Astrocyte of the spinal cord (primary cell): ENCODE measurements around the gene GRK6.
A peak's percentile ranks its signal among the peaks of the same experiment; 100 is the strongest.

Source experiments
- DNase-seq: peaks from one replicate; pipeline ENCODE4 v3.0.0; 2011; ENCODE audit warnings: low read depth, low spot score
- H3K4me3 ChIP-seq: 2 replicates; pipeline ENCODE4 v1.5.1; 2011; ENCODE audit warnings: low read depth, mild to moderate bottlenecking, low read length, moderate library complexity
- in situ Hi-C: cut with HindIII; loops from 2 replicates; pipeline ENCODE4 v1.10.0; 2017; ENCODE audit warnings: low sequenced_read_pairs
- TF ChIP-seq, protein P1 (sequence below): IDR thresholded peaks from 2 replicates; pipeline ENCODE4 v1.5.1; 2012; ENCODE audit warnings: low read depth, mild to moderate bottlenecking, low read length, inconsistent platforms

The GRK6 gene

DNA sequence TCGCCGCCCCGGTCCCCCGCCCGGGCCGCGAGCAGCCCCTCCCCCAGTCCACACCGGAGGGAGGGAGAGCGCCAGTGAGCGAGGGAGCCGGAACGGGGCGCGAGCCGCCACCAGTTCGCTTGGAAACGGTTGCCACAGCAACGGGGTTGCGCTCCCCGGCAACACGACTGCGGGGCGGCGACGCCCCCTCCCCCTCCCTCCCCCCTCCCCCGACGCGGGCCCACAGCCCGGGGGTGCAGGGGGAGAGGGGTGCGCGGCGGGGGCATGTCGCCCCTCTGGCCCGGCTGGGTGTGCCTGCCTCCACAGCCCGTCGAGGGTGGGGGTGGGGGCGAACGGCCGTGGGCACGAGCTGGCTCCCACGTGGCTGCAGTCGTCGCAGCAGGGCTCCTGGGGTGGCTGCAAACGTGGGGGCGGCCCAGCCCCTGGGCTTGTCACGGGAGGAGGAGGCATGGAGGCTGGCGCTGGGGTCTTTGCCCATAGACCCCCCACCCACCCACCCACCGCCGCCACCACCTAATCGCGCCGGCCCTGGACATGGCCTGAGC is 20.7 kb downstream of the GRK6 start:
- TF ChIP-seq, protein P1, sequence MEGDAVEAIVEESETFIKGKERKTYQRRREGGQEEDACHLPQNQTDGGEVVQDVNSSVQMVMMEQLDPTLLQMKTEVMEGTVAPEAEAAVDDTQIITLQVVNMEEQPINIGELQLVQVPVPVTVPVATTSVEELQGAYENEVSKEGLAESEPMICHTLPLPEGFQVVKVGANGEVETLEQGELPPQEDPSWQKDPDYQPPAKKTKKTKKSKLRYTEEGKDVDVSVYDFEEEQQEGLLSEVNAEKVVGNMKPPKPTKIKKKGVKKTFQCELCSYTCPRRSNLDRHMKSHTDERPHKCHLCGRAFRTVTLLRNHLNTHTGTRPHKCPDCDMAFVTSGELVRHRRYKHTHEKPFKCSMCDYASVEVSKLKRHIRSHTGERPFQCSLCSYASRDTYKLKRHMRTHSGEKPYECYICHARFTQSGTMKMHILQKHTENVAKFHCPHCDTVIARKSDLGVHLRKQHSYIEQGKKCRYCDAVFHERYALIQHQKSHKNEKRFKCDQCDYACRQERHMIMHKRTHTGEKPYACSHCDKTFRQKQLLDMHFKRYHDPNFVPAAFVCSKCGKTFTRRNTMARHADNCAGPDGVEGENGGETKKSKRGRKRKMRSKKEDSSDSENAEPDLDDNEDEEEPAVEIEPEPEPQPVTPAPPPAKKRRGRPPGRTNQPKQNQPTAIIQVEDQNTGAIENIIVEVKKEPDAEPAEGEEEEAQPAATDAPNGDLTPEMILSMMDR: no peak
- DNase-seq: no peak
- in situ Hi-C loops: no loop called here
- H3K4me3 ChIP-seq: peak overlapping the region; percentile 49

DNA sequence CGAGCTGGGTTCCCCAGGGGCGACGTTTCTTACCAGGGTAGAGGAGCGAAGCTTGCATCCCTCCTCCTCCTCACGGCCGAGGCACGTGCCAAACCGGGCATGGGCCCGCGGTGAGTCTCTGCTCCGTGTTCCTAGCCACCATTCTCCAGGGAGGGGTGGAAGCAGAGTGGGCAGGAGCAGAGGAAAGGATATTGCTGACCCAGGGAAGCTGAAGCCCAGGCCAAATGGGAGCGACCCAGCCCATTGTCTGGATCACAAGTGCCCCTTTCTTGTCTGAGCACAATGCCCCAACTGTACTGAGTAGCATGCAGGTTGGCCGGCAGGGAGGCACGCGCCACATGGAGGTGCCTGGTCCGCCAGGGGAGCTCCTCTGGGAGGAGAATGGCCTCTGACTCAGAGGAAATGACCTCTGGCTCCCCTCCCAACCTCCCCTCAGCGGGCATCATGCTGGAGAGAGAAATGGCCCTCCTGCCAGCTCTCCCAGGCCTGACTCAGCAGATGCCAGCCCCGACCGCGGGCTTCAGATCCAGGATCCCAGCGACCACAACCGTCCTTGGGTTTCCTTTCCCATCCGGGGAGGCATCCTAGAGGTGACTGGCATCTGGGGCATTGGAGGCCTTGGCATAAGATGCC is 21.3 kb downstream of the GRK6 start:
- in situ Hi-C loops: no loop called here
- peak; percentile 84 for DNase-seq
- TF ChIP-seq, protein P1: peak; percentile 15
- H3K4me3 ChIP-seq: peak overlapping the region; percentile 49

DNA sequence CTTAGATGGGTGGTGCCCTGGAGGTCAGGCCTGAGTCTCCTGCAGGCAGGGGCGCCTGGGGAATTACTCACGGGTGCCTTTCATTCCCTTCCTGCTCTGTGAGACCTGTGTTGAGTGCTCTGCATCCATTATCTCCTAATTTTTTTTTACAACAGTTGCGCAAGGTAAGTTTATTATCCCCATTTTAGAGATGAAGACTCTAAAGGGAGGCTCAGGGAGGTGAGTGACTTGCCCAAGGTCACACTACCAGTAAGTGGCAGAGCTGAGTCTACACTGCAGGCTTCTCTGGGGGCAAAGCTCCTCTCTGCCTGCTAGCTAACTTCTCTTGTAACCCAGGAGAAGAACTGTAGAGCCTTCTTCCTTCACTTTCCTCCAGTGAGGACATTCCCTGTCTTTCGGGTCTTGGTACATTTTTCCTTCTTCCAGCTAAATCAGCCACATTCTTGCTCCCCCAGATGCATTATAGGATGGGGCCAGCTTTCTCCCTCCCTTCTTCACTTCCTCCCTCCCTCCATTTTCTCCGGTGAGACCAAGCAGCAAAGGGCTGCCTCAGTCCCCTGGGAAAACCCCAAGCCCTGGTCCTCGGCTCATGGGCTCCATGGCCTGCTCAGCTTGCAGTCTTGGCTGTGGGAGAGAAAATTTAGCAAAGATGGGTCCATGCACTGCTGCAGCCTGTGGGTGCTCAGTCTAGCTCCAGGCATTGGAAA is 21.9 kb downstream of the GRK6 start:
- TF ChIP-seq, protein P1: no peak
- no peak for DNase-seq
- H3K4me3 ChIP-seq: no peak overlapping the region
- in situ Hi-C loops: no loop called here

DNA sequence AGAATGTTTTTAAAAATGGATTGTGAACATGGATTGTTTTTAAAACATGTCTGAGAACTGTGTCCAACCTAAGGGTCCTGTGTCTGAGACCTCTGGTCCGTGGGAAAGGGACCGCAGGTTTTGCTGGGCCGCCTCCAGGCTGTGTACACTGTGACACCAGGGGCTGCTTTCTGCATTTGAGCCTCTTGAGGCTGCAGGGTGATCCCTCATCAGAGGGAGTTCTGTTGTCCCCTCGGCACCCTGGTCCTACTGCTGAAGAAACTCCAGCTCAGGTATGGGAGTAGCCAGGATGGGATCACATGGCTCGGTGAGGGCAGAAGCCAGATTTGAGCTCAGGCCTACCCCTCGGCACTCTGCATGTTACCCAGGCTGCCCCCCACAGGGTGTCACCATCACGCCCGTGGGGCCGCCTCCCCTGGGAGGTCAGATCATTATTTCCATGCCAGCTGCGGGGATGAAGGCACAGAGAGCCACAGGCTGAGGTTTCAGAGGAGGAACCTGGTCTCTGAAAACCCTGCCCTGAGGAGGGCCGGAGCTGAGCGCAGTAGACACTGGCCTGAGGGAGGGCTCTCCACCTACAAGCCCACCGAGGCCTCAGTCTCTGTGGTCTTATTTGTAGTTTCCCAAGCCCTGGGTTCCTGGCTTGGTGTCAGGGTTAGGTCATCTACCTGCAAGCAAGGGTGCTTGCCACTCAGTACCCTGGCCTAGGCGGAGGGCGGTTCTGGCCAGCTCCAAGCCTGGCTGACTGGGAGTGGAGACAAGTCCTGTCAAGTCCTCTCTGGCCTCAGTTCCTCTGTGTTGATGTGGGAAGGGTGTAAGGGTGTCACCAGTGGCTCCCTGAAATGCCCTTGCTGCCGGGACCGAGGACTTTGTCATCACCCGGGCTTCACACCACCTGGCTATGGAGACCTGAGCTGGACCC is 22.9 kb downstream of the GRK6 start:
- in situ Hi-C loops: no loop called here
- no peak overlapping the region for H3K4me3 ChIP-seq
- no peak for DNase-seq
- TF ChIP-seq, protein P1: no peak

DNA sequence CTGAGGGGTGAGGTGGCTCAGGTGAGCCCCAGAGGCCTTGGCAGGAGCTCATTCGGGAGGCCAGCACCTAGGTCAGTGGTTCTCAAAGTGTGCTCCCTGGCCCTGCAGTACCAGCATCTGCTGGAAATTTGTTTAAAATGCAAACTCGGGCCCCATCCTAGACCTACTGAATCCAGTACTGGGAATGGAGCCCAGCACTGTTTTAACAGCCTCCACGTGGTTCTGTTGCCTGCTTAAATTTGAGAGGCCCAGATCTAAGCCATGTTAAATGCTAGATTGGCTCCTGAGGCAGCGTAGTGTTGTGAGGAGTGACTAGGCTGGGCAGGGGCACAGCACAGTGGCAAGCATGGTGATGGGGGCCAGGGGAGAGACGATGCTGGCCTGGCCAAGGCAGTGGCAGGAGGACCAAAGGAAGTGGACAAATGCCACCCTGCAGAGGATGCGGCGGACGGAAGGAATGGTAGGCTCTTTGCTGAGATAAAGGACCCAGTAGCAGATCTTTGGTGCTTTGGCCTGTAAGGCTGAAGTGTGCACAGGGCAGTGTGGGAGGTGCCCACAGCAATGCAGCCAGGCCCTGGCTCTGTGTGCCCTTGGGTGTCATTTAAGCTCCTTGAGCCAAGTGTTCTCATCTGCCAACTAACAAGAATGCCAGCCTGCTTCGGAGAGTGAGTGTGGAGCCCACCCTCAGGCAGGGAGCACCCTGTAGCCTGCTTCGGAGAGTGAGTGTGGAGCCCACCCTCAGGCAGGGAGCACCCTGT is 24.4 kb downstream of the GRK6 start:
- TF ChIP-seq, protein P1: no peak
- H3K4me3 ChIP-seq: no peak overlapping the region
- DNase-seq: no peak
- in situ Hi-C loops: no loop called here
